HUES6 (cell line): ENCODE measurements around the gene ALDH3B1.

Experiments used
- H3K27ac ChIP-seq: 2 replicates; pipeline ENCODE4 v1.7.0; 2013; ENCODE audit warnings: low read depth, mild to moderate bottlenecking, low read length, inconsistent platforms
- H3K27me3 ChIP-seq: 2 replicates; pipeline ENCODE4 v1.6.1; 2013; ENCODE audit warnings: low read length; ENCODE audit not compliant: control insufficient read depth, insufficient read depth
- H3K36me3 ChIP-seq: 2 replicates; pipeline ENCODE4 v1.6.1; 2013; ENCODE audit warnings: low read length; ENCODE audit not compliant: control insufficient read depth, insufficient read depth
- H3K4me1 ChIP-seq: 2 replicates; pipeline ENCODE4 v1.6.1; 2013; ENCODE audit warnings: low read length; ENCODE audit not compliant: control insufficient read depth, insufficient read depth
- H3K4me3 ChIP-seq: 2 replicates; pipeline ENCODE4 v1.5.1; 2013; ENCODE audit warnings: low read depth, low read length
- H3K9ac ChIP-seq: one replicate; pipeline ENCODE4 v1.6.1; 2013; ENCODE audit warnings: mild to moderate bottlenecking, low read length
- H3K9me3 ChIP-seq: 2 replicates; pipeline ENCODE4 v1.6.1; 2013; ENCODE audit warnings: low read depth, low read length; ENCODE audit not compliant: control insufficient read depth, insufficient read depth

The ALDH3B1 gene

DNA sequence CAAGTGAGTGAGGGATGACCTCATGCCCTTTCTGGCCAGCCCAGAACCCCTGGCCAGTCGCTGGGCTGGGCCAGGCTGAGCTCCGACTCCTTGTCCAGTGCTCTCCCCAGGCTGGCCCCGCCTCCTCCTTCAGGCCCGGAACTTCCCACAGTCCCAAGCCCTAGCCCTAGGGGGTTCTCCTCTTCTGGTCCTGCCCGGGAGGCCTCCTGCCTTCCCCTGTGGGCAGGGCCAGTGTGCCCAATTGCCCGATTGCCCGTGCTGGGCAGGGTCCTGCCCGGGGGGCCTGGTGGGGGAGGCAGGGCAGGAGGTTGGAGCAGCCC is 32.9 kb downstream of the ALDH3B1 start:
- no peak overlapping the region for H3K27ac ChIP-seq
- no peaks in the 10 kb centered on the region for H3K27me3 ChIP-seq
- H3K9ac ChIP-seq, result no peak overlapping the region
- no peaks in the 10 kb centered on the region for H3K9me3 ChIP-seq
- peaks cover 10% of the 10 kb centered on the region for H3K36me3 ChIP-seq
- H3K4me3 ChIP-seq, result no peak overlapping the region
- peaks cover 31% of the 10 kb centered on the region for H3K4me1 ChIP-seq

GRCh38 chr11:68043349-68044144 is 33.4 kb downstream of the ALDH3B1 start:
- Histone ChIP-seq H3K4me1 (peaks cover 25% of the 10 kb centered on the region), H3K36me3 (peaks cover 10% of the 10 kb centered on the region), H3K27ac (no peak overlapping the region), H3K27me3 (no peaks in the 10 kb centered on the region), H3K9ac (no peak overlapping the region), H3K9me3 (no peaks in the 10 kb centered on the region), H3K4me3 (no peak overlapping the region)

GRCh38 chr11:68044145-68044813 is 34.2 kb downstream of the ALDH3B1 start:
- H3K9ac ChIP-seq, result no peak overlapping the region
- H3K27ac ChIP-seq, result no peak overlapping the region
- no peaks in the 10 kb centered on the region for H3K27me3 ChIP-seq
- H3K4me3 ChIP-seq, result no peak overlapping the region
- H3K36me3 ChIP-seq, result peaks cover 10% of the 10 kb centered on the region
- peaks cover 23% of the 10 kb centered on the region for H3K4me1 ChIP-seq
- no peaks in the 10 kb centered on the region for H3K9me3 ChIP-seq

GRCh38 chr11:68044898-68045351 is 34.8 kb downstream of the ALDH3B1 start:
- H3K9ac ChIP-seq, result no peak overlapping the region
- peaks cover 20% of the 10 kb centered on the region for H3K4me1 ChIP-seq
- no peak overlapping the region for H3K4me3 ChIP-seq
- no peaks in the 10 kb centered on the region for H3K9me3 ChIP-seq
- peaks cover 10% of the 10 kb centered on the region for H3K36me3 ChIP-seq
- no peak overlapping the region for H3K27ac ChIP-seq
- no peaks in the 10 kb centered on the region for H3K27me3 ChIP-seq

DNA sequence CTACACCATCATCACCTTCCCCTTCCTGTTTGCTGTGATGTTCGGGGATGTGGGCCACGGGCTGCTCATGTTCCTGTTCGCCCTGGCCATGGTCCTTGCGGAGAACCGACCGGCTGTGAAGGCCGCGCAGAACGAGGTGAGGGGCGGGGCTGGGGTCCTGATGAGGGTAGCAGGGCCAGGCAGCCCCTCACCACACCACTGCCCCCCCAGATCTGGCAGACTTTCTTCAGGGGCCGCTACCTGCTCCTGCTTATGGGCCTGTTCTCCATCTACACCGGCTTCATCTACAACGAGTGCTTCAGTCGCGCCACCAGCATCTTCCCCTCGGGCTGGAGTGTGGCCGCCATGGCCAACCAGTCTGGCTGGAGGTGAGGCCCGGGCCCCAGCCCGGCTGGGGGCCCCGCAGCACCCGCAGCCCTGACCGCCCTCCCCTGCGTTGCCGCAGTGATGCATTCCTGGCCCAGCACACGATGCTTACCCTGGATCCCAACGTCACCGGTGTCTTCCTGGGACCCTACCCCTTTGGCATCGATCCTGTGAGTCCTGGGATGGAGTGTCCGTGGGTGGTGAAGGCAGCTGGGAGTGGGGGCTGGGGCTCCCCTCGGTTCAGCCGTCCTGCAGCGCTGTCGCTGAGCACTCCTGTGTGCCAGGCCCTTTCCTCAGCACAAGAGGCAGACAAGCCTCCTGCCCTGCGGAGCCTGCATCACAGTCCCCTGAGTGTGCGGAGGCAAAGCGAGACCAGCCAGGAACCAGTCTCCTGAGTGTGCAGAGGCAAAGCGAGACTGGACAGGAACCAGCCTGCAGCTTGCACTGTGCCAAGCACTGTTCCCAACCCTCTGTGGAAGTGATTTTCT is 37.5 kb downstream of the ALDH3B1 start:
- H3K27ac ChIP-seq, result no peak overlapping the region
- no peak overlapping the region for H3K4me3 ChIP-seq
- H3K4me1 ChIP-seq, result peaks cover 10% of the 10 kb centered on the region; the same call in 1 of the 2 replicates
- peaks cover 23% of the 10 kb centered on the region for H3K36me3 ChIP-seq
- no peak overlapping the region for H3K9ac ChIP-seq
- no peaks in the 10 kb centered on the region for H3K27me3 ChIP-seq
- H3K9me3 ChIP-seq, result no peaks in the 10 kb centered on the region

DNA sequence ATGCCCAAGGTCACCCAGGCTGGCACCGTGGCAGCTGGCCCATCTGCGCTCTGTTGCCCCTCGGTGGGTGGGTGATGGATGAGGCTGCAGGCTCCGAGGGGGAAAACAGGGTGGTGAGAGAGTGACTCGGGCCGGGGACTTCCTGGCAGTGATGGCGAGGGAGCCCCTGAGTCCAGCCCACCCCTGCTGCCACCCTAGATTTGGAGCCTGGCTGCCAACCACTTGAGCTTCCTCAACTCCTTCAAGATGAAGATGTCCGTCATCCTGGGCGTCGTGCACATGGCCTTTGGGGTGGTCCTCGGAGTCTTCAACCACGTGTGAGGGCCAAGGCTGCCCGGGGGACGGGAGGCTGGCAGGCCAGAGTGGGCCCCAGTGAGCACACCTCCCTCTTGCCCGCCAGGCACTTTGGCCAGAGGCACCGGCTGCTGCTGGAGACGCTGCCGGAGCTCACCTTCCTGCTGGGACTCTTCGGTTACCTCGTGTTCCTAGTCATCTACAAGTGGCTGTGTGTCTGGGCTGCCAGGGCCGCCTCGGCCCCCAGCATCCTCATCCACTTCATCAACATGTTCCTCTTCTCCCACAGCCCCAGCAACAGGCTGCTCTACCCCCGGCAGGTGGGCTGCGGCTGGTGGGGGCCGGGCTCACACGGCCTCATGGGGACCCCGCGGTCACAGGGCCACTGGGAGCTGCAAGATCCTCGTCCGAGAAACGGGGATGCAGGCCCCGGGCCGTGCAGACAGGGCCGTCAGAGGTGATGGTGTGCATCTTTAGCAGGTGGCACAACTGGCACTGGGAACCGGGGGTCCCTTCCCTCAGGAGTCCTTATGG is 38.8 kb downstream of the ALDH3B1 start:
- no peak overlapping the region for H3K9ac ChIP-seq
- H3K27me3 ChIP-seq, result no peaks in the 10 kb centered on the region
- H3K36me3 ChIP-seq, result peaks cover 35% of the 10 kb centered on the region
- H3K4me3 ChIP-seq, result no peak overlapping the region
- H3K27ac ChIP-seq, result no peak overlapping the region
- no peaks in the 10 kb centered on the region for H3K9me3 ChIP-seq
- H3K4me1 ChIP-seq, result peaks cover 5% of the 10 kb centered on the region; the same call in 1 of the 2 replicates

DNA sequence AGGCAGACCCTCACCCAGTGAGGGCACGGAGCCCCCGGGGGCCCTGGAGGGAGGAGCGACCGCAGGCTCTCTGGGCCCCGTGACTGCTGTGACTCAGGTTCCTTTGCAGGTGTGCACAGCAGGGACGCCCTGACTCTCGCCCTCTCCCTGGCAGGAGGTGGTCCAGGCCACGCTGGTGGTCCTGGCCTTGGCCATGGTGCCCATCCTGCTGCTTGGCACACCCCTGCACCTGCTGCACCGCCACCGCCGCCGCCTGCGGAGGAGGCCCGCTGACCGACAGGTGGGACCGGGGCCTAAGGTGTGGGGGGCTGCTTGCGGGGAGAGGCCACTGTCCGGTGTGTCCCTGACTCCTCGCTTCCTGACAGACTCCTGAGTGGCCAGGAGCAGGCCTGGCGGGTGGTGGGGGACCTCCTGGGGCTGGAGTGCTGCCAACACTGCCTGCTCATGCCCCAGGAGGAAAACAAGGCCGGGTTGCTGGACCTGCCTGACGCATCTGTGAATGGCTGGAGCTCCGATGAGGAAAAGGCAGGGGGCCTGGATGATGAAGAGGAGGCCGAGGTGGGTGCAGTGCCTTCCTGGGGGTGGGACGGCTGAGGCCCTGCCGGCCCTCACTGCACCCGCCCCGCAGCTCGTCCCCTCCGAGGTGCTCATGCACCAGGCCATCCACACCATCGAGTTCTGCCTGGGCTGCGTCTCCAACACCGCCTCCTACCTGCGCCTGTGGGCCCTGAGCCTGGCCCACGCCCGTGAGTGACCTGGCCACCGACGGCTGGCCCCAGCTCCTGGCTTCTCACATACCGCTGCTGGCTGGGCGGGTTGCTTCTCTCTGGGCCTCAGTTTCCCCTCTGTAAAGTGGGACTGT is 39.6 kb downstream of the ALDH3B1 start:
- Histone ChIP-seq H3K27me3 (no peaks in the 10 kb centered on the region), H3K36me3 (peaks cover 41% of the 10 kb centered on the region), H3K4me3 (no peak overlapping the region), H3K9me3 (no peaks in the 10 kb centered on the region), H3K27ac (no peak overlapping the region), H3K9ac (no peak overlapping the region), H3K4me1 (no peaks in the 10 kb centered on the region)

- peaks cover 39% of the 10 kb centered on the region for H3K36me3 ChIP-seq
- H3K27ac ChIP-seq, result no peak overlapping the region
- no peak overlapping the region for H3K4me3 ChIP-seq
- no peak overlapping the region for H3K9ac ChIP-seq
- H3K9me3 ChIP-seq, result no peaks in the 10 kb centered on the region
- H3K4me1 ChIP-seq, result no peaks in the 10 kb centered on the region
- H3K27me3 ChIP-seq, result no peaks in the 10 kb centered on the region
These were observed 40.3 kb downstream of the ALDH3B1 start for GRCh38 chr11:68050371-68050841.

- Histone ChIP-seq H3K9me3 (no peaks in the 10 kb centered on the region), H3K36me3 (peaks cover 33% of the 10 kb centered on the region), H3K9ac (no peak overlapping the region), H3K4me1 (no peaks in the 10 kb centered on the region), H3K27ac (no peak overlapping the region), H3K27me3 (no peaks in the 10 kb centered on the region), H3K4me3 (no peak overlapping the region)
These were observed 41.3 kb downstream of the ALDH3B1 start for GRCh38 chr11:68051191-68052136.
